ENCODE measurements around the gene ADAT1. TPM values are rescaled to one million over a fixed set of nuclear protein-coding genes. Genes with fewer than 3 reads are reported as not detected.

The ADAT1 gene
- polyA plus RNA-seq, 1 experiment = 18.9 TPM

DNA sequence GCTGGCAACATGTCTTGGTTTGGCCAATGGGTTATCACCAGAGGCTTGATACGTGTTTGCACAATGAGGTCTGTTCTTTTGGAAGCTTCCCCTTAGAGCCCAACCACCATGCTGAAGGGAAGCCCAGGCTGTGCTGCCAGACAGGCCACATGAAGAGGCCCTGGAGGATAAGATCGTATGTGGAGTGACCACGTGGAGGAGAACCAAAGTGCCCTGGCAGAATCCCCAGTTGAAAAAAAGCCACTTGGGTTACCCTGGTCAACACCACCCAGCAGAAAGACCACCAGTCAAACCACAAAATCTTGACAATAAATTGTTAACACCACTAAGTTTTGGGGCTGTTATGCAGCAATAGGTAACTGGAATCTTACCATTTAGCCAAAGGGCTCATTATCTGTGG is 7.0 kb upstream of the ADAT1 start:
- CTCF ChIA-PET = no interaction called here
- Histone ChIP-seq H3K4me3 (ENCODE audit: low read depth, low read length) (no peak overlapping the region), H3K36me3 (ENCODE audit: control insufficient read depth, insufficient read depth, low read length) (peaks cover 32% of the 10 kb centered on the region), H3K27me3 (ENCODE audit: control insufficient read depth, insufficient read depth, low read length) (no peaks in the 10 kb centered on the region)
- DNase-seq (ENCODE audit: low read depth) = no peak
- TF ChIP-seq, protein P1, sequence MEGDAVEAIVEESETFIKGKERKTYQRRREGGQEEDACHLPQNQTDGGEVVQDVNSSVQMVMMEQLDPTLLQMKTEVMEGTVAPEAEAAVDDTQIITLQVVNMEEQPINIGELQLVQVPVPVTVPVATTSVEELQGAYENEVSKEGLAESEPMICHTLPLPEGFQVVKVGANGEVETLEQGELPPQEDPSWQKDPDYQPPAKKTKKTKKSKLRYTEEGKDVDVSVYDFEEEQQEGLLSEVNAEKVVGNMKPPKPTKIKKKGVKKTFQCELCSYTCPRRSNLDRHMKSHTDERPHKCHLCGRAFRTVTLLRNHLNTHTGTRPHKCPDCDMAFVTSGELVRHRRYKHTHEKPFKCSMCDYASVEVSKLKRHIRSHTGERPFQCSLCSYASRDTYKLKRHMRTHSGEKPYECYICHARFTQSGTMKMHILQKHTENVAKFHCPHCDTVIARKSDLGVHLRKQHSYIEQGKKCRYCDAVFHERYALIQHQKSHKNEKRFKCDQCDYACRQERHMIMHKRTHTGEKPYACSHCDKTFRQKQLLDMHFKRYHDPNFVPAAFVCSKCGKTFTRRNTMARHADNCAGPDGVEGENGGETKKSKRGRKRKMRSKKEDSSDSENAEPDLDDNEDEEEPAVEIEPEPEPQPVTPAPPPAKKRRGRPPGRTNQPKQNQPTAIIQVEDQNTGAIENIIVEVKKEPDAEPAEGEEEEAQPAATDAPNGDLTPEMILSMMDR (IDR thresholded peaks at IDR 0.05; ENCODE audit: insufficient read depth, low read depth, low read length) = no peak
- POLR2A ChIA-PET = no interaction called here

DNA sequence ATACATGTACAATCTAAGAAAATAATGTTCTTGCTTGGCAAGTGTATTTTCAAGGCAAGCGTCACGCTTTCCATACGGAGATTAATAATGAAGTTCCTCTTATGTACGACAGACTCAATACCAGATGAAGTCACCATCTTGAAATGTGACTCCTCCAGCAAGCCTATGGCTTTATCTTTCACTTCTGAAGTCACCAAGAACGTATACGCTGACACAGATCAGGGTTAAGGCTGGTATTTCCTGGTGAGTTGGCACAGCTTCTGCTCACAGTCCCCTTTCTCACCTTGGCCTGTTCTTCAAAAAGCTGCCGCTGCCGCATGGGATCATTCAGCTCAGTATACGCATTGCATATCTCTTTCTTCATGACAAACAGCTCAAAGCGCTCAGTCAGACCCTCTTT is 6.1 kb upstream of the ADAT1 start:
- peaks cover 31% of the 10 kb centered on the region for H3K36me3 ChIP-seq (ENCODE audit: control insufficient read depth, insufficient read depth, low read length)
- no peaks in the 10 kb centered on the region for H3K27me3 ChIP-seq (ENCODE audit: control insufficient read depth, insufficient read depth, low read length)
- H3K4me3 ChIP-seq (ENCODE audit: low read depth, low read length) = no peak overlapping the region
- TF ChIP-seq, protein P1 (IDR thresholded peaks at IDR 0.05; ENCODE audit: insufficient read depth, low read depth, low read length) = no peak
- CTCF ChIA-PET = no interaction called here
- no peak for DNase-seq (ENCODE audit: low read depth)
- POLR2A ChIA-PET = no interaction called here

DNA sequence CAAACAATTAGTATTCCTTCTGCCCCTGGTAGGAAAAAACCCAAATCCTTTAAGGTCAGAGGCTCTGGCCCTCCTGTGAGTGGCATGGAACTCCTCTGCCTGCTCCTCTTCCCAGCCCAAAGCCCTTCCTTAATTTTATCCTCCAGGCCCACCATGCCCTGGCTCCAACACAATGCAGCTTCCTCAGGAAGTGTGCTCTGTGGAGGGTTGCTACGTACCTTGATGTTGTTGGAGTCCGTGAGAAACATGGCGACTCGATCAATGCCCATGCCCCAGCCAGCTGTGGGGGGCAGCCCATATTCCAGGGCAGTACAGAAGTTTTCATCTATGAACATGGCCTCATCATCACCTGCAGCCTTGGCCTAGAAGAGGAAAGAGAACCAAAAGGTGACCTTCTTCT is 5.3 kb upstream of the ADAT1 start:
- peaks cover 27% of the 10 kb centered on the region for H3K36me3 ChIP-seq (ENCODE audit: control insufficient read depth, insufficient read depth, low read length)
- POLR2A ChIA-PET = no interaction called here
- CTCF ChIA-PET = no interaction called here
- no peaks in the 10 kb centered on the region for H3K27me3 ChIP-seq (ENCODE audit: control insufficient read depth, insufficient read depth, low read length)
- TF ChIP-seq, protein P1 (IDR thresholded peaks at IDR 0.05; ENCODE audit: insufficient read depth, low read depth, low read length) = no peak
- no peak overlapping the region for H3K4me3 ChIP-seq (ENCODE audit: low read depth, low read length)
- DNase-seq (ENCODE audit: low read depth) = no peak

DNA sequence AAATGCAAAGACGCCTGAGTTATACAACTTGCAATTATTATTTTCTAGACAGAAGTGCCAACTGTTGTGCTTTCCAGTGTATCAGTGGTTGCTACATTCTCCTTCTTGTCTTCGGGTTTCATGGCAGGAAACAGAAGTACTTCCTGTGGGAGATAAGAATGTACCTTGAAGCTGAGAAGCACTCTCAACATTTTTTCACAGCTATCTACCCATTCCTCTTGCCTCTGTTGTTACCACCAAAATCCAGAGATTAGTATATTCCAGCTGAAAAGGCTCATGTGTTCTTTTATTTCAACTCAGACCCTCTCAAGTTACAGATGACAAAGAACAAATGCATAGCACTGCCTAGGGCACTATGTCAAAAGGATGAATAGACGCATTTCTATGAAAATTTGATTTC is 4.8 kb upstream of the ADAT1 start:
- H3K36me3 ChIP-seq (ENCODE audit: control insufficient read depth, insufficient read depth, low read length) = peaks cover 27% of the 10 kb centered on the region
- DNase-seq (ENCODE audit: low read depth) = no peak
- TF ChIP-seq, protein P1 (IDR thresholded peaks at IDR 0.05; ENCODE audit: insufficient read depth, low read depth, low read length) = no peak
- no peaks in the 10 kb centered on the region for H3K27me3 ChIP-seq (ENCODE audit: control insufficient read depth, insufficient read depth, low read length)
- CTCF ChIA-PET = no interaction called here
- POLR2A ChIA-PET = no interaction called here
- H3K4me3 ChIP-seq (ENCODE audit: low read depth, low read length) = no peak overlapping the region

DNA sequence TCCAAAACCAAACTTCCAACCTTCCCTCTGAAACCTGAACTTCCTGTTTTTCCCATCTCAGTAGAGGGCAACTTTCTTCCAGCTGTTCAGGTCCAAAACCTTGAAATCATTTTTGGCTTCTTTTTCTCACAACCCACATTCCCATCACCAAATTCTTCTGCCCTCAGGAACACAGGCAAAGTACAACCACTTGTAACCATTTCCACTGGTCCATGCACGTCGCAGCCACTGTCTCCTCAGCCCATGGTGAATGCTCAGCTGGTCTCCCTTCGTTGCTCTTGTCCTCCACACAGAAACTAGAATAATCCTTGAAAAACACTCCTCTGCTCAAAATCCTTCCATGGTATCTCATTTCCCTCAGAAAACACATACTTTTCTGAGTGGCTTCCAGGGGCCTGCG is 3.7 kb upstream of the ADAT1 start:
- peaks cover 25% of the 10 kb centered on the region for H3K36me3 ChIP-seq (ENCODE audit: control insufficient read depth, insufficient read depth, low read length)
- CTCF ChIA-PET = no interaction called here
- POLR2A ChIA-PET = no interaction called here

More for the DNA sequence above, 3.7 kb upstream of the ADAT1 start:
- TF ChIP-seq, protein P1 (IDR thresholded peaks at IDR 0.05; ENCODE audit: insufficient read depth, low read depth, low read length) = no peak
- no peak for DNase-seq (ENCODE audit: low read depth)
- H3K4me3 ChIP-seq (ENCODE audit: low read depth, low read length) = no peak overlapping the region
- no peaks in the 10 kb centered on the region for H3K27me3 ChIP-seq (ENCODE audit: control insufficient read depth, insufficient read depth, low read length)

Data from BJ (cell line).